GM12864 (cell line): ENCODE data around the gene SEC22A.

Source experiments
- DNase-seq: peaks from one replicate; pipeline ENCODE4 v3.0.0-alpha.2; 2011; ENCODE audit warnings: low read depth
- H3K4me3 ChIP-seq: 2 replicates; pipeline ENCODE4 v1.5.1; 2011; ENCODE audit warnings: mild to moderate bottlenecking, low read depth, low read length, control low read depth
- TF ChIP-seq, protein P1 (sequence below): IDR thresholded peaks from 2 replicates; pipeline ENCODE4 v1.5.1; 2011; ENCODE audit warnings: low read depth, mild to moderate bottlenecking, moderate library complexity, low read length, control low read depth, inconsistent platforms; ENCODE audit errors: missing control alignments

SEC22A gene

GRCh38 chr3:123161167-123161566 lies 40.6 kb upstream of the SEC22A start:
- TF ChIP-seq, protein P1, sequence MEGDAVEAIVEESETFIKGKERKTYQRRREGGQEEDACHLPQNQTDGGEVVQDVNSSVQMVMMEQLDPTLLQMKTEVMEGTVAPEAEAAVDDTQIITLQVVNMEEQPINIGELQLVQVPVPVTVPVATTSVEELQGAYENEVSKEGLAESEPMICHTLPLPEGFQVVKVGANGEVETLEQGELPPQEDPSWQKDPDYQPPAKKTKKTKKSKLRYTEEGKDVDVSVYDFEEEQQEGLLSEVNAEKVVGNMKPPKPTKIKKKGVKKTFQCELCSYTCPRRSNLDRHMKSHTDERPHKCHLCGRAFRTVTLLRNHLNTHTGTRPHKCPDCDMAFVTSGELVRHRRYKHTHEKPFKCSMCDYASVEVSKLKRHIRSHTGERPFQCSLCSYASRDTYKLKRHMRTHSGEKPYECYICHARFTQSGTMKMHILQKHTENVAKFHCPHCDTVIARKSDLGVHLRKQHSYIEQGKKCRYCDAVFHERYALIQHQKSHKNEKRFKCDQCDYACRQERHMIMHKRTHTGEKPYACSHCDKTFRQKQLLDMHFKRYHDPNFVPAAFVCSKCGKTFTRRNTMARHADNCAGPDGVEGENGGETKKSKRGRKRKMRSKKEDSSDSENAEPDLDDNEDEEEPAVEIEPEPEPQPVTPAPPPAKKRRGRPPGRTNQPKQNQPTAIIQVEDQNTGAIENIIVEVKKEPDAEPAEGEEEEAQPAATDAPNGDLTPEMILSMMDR: peak; percentile 14
- no peak overlapping the region for H3K4me3 ChIP-seq
- no peak for DNase-seq

GRCh38 chr3:123163141-123163540 lies 38.6 kb upstream of the SEC22A start:
- H3K4me3 ChIP-seq: no peak overlapping the region
- DNase-seq: no peak
- TF ChIP-seq, protein P1: no peak

- no peak overlapping the region for H3K4me3 ChIP-seq
- TF ChIP-seq, protein P1: no peak
- no peak for DNase-seq
Measured at GRCh38 chr3:123165163-123165562, 36.6 kb upstream of the SEC22A start.

- TF ChIP-seq, protein P1: no peak
- no peak for DNase-seq
Measured at GRCh38 chr3:123167686-123168085, 34.1 kb upstream of the SEC22A start.

DNA sequence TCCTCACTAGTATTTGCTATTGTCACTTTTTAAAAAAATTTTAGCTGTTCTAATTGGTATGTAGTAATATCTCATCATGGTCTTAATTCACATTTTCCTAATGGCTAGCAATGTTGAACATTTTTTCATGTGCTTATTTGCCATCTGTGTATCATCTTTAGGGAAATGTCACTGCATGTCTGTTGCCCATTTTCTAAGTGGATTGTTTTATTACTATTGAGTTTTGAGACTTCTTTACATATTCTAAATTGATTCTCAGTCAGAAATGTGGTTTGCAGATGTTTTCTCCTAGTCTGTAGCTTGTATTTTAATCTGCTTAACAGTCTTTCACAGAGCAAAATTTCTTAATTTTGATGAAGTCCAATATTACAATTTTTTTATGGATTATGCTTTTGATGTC lies 33.6 kb upstream of the SEC22A start:
- no peak for DNase-seq
- H3K4me3 ChIP-seq: no peak overlapping the region
- TF ChIP-seq, protein P1: no peak

More at GRCh38 chr3:123167686-123168085, 34.1 kb upstream of the SEC22A start:
- no peak overlapping the region for H3K4me3 ChIP-seq

DNA sequence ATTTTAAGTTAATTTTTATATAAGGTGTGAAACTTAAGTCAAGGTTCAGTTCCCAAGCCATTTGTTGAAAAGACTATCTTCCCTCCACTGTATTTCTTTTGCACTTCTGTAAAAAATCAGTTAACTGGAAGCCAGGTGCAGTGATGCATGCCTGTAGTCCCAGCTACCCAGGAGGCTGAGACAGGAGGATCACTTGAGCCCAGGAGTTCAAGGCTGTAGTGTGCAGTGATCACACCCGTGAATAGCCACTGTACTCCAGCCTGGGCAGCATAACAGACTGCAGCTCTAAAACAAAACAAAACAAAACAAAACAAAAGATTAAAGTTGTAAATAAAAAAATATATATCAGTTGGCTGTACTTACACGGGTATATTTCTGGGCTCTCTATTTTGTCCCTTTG lies 33.1 kb upstream of the SEC22A start:
- H3K4me3 ChIP-seq: no peak overlapping the region
- TF ChIP-seq, protein P1: no peak
- no peak for DNase-seq

DNA sequence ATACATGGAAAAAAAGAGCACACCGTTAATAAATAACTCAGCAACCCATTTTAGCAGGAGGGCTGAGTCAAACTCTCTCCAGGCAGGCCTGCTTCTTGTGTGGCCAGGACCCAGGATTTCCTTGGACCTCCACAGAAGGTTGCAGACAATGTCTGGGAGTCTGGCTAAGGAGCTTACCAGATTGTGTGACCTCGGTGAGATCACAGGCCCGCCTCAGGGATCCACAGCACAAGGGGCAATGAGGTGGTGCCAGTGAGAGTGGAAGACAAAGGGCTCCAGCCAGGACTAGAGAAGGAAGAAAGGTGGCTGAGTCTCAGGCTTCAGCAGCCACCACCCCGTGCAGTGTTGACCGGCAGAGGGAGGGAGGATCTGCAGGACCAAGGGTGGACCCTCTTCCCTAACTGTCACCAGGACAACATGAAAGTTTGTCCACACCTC lies 32.2 kb upstream of the SEC22A start:
- DNase-seq: no peak
- H3K4me3 ChIP-seq: no peak overlapping the region
- TF ChIP-seq, protein P1: no peak
